Activated CD8-positive, alpha-beta memory T cell treated with anti-CD3 and anti-CD28 coated beads for 36 hours (primary cell): ENCODE results near the gene LIN28B. TPM values are rescaled to one million over a fixed set of nuclear protein-coding genes. Genes with fewer than 3 reads are reported as not detected.

Experiments
- CTCF ChIA-PET: fragments of 350-600 bp; sonication (Branson Sonifier 250); formaldehyde crosslinking; loops from one replicate; lab custom pipeline; 2021; ENCODE audit warnings: antibody characterized with exemption; lab: Charles Lee
- POLR2A ChIA-PET: fragments of 350-600 bp; sonication (Branson Sonifier 250); formaldehyde crosslinking; loops from one replicate; lab custom pipeline; 2021; ENCODE audit warnings: antibody characterized with exemption; lab: Charles Lee
- total RNA-seq, 2 experiments: library from RNA; stranded (reverse); gene quantifications; one replicate each; pipeline ENCODE4 v1.2.3, GENCODE V29; 2021

The LIN28B gene
- total RNA-seq, 2 experiments from 2014 or later: not detected

DNA sequence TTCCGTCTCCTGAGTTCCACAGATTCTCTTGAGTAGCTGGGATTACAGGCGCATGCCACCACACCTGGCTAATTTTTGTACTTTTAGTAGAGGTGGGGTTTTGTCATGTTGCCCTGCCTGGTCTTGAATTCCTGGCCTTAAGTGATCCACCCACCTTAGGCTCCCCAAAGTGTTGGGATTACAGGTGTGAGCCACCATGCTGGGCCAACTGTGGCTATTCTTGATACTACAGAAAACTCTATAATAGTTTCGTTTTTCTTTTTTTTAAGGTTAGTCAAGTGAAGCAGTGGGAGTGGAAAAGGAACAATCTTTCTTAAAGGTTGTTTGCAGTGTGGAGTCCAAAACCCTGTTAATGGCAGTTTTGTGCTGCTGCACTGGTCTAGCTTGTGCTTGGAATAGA, 138.2 kb downstream of the LIN28B start:
- POLR2A ChIA-PET: no interaction called here

DNA sequence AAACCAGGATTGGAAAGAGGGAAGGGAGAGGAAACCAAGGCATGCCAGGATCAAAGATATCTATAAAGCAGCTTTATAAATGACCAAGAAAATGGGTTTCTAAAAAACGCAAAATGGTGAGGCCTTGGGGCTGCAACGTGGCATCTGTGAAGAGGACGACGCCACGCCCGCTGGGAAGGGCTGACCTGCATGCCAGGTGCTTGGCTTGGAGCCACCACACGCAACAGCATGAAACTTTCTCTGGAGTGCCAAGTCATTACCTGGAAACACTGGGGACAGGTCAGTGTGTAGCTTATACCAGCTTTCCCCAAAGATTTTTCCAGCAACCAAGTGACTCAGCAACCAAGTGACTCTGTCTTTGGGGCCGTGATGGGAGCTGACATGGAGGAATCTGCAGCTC, 140.4 kb downstream of the LIN28B start:
- CTCF ChIA-PET: interaction anchor here (1.4 kb wide), 1 partner anchor 9 kb away, joined by 4 read pairs; no protein-coding TSS in a partner anchor
- POLR2A ChIA-PET: no interaction called here

More for the DNA sequence above, 138.2 kb downstream of the LIN28B start:
- CTCF ChIA-PET: no interaction called here

GRCh38 chr6:105099371-105099770, 142.5 kb downstream of the LIN28B start:
- ChIA-PET POLR2A (no interaction called here), CTCF (interaction anchor here (0.7 kb wide), 1 partner anchor 12 kb away, joined by 3 read pairs; no protein-coding TSS in a partner anchor)

GRCh38 chr6:105102186-105102585, 145.3 kb downstream of the LIN28B start:
- ChIA-PET CTCF (no interaction called here), POLR2A (no interaction called here)

GRCh38 chr6:105105094-105105493, 148.2 kb downstream of the LIN28B start:
- CTCF ChIA-PET: interaction anchor here (0.9 kb wide), 1 partner anchor 15 kb away, joined by 3 read pairs; no protein-coding TSS in a partner anchor
- POLR2A ChIA-PET: no interaction called here

DNA sequence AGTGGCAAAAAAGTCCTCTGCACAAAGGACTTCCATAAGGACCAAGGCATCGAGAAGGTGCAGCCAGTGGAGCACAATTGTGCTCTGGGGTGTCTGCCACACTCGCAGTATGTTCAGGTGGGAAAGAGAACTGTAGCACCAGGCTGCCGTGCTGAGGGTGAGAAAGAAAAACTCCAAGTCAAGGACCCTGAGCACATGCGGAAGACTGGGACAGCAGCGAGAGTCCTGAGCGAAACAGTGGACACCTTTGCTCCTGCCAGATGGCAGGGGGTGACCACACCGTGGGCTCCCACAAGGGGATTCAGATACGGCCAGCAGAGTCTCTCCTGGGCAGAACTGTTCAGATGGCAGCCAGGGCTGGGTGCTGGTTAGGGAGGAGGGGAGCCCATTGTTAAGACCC, 149.4 kb downstream of the LIN28B start:
- CTCF ChIA-PET: interaction anchor here (0.9 kb wide), 1 partner anchor 16 kb away, joined by 3 read pairs; no protein-coding TSS in a partner anchor
- POLR2A ChIA-PET: no interaction called here

DNA sequence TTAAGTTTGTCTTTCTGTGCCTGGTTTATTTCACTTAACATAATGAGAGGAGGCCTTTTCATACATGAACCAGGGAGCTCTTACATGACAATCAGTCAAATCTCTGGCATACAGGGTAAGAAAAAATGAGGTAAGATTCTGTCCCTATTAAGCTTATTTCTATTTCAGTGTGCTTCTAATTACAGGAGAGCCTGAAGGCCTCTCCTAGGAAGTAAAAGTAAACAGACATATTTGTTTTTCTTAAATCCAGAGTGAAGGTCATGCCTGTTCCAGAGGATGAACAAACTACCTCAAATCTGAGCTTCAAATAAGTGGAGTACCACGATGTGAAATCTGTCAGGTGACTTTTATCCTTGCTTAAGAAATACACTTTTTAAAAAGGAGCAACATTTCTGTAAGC, 150.3 kb downstream of the LIN28B start:
- ChIA-PET POLR2A (no interaction called here), CTCF (no interaction called here)

DNA sequence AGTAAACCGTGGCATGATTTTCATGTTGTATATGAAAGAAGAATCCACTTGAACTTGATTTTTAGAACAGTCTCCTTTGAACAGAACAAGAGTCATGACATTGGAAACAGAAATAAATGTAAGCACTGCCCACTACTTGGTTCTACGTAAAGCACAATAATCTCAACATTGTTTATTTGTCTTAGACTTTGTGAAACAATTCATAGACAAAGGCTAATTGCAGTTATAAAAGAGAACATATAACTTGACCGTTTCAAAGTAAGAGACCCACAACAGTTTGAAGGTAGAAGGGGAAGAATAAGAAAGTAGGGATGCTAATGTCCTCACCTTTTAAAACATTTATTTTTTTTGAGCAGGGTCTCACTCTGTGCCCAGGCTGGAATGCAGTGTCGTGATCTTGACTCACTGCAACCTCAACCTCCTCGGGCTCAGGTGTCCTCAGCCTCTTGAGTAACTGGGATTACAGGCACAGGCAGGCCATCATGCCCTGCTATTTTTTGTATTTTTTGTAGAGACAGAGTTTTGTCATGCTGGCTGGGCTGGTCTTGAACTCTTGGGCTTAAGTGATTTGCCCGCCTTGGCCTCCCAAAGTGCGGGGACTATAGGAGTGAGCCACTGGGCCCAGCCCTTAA, 151.8 kb downstream of the LIN28B start:
- ChIA-PET CTCF (no interaction called here), POLR2A (no interaction called here)

GRCh38 chr6:105109955-105110895, 153.3 kb downstream of the LIN28B start:
- CTCF ChIA-PET: no interaction called here

DNA sequence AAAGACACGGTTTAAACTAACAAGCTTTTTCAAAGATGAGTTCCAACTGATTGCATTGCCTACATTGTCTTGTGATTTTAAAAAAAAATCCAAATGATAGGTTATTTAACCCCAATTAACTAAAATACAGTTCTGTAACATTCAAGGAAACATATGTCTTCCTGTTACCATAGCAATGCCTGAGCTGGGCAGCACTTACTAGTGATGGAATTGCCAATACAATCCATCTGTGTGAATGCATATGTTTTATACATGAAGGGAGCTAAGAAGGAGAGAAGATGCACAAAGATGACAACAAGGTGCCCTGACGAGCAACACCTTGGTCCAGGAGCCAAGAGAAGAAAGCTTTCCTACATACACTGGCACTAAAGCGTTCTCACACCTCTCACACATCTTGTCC, 154.2 kb downstream of the LIN28B start:
- ChIA-PET CTCF (no interaction called here), POLR2A (no interaction called here)

More at GRCh38 chr6:105109955-105110895, 153.3 kb downstream of the LIN28B start:
- POLR2A ChIA-PET: no interaction called here

DNA sequence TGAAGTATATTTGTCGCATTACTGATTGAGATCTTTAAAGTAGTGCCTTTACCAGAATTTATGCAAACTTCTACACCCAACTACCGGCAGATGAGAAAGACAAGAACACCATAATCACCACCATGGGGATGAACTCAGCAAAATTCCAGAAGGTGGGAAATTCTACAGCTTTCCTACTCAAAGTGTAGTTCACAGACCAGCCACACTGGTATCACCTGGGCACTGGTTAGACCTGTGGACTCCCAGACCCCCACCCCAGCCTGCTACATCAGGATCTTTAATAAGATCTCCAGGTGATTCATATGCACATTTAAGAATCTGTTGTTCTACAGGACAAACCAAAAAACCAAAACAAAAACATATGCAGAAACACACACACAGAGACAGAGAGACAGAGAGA, 155.0 kb downstream of the LIN28B start:
- POLR2A ChIA-PET: no interaction called here
- CTCF ChIA-PET: no interaction called here

GRCh38 chr6:105112577-105112976, 155.7 kb downstream of the LIN28B start:
- ChIA-PET POLR2A (no interaction called here), CTCF (no interaction called here)

DNA sequence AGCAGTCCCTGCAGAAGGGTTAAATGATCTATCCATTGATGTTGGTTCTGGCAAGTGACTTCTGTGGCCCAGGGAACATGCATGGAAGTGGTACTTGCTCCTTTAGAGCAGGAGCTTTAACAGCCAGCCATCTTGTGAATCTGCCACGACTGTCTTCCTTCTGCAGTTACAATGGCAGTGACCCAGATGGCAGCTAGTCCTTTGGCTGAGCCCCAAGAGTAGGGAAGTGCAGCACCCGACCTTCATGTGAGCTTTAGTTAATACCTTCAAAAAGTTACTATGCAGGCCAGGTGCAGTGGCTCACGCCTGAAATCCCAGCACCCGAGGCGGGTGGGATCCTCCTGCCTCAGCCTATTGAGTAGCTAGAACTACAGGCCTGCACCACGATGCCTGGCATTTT, 156.5 kb downstream of the LIN28B start:
- ChIA-PET POLR2A (no interaction called here), CTCF (no interaction called here)

- ChIA-PET CTCF (no interaction called here), POLR2A (no interaction called here)
These were observed 159.2 kb downstream of the LIN28B start for GRCh38 chr6:105116150-105116549.

DNA sequence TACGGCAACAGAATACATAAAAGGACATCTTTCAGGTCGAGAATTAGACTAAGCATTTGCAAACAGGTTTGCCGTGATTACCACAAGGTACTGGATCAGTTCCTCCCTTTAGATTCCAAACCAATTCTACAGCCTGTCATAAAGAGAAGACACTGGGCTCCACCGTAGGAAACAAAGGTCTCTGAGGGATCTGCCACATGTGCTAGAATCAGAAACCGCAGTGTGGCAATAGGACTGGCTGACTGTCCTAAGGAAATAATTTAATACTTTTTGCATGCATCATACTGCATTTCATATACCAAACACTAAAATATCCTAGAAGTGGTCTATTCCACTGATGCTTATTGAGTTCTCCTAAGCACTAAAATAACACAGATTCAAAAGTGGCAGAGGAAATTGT, 163.7 kb downstream of the LIN28B start:
- CTCF ChIA-PET: no interaction called here
- POLR2A ChIA-PET: no interaction called here

- CTCF ChIA-PET: no interaction called here
- POLR2A ChIA-PET: no interaction called here
These were observed 165.1 kb downstream of the LIN28B start for GRCh38 chr6:105121981-105122380.

DNA sequence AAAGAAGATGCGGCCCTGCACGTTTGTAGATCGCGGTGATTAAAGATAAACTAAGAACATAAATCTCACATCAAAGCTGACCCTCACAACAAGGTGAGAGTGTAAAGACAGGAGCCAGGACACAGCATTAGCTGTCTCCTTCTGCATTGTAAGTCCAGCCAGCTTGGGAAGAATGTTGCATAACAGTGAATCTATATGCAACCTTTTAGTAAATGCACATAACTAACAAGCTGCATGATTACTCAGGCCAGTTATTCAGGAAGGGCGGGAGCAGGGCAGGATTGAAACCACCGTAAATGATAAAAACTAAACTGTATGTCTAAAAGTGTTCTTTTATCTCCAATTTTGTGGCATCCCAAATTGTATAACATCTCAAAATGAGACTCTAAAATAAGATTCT, 165.8 kb downstream of the LIN28B start:
- ChIA-PET CTCF (no interaction called here), POLR2A (no interaction called here)
